Testis (tissue), 2 donors: ENCODE results near the gene SUCLG2.

Source experiments
- POLR2A ChIP-seq: fragments of 450-650 bp; IDR thresholded peaks from one replicate; pipeline ENCODE4 v1.6.1; 2017; ENCODE audit warnings: antibody characterized with exemption, mild to moderate bottlenecking, moderate library complexity
- TF ChIP-seq, protein P1 (sequence below), 3 experiments: fragments of 450-650 bp in 2 of 3; fragments of 200-600 bp in 1 of 3; sonication (generic) in 1 of 3; IDR thresholded peaks; one replicate each; pipeline ENCODE4 v1.5.1; 2016 to 2019; ENCODE audit warnings: antibody characterized with exemption in 3 of 3, mild to moderate bottlenecking in 2 of 3, moderate library complexity in 1 of 3

- TF ChIP-seq, protein P1, sequence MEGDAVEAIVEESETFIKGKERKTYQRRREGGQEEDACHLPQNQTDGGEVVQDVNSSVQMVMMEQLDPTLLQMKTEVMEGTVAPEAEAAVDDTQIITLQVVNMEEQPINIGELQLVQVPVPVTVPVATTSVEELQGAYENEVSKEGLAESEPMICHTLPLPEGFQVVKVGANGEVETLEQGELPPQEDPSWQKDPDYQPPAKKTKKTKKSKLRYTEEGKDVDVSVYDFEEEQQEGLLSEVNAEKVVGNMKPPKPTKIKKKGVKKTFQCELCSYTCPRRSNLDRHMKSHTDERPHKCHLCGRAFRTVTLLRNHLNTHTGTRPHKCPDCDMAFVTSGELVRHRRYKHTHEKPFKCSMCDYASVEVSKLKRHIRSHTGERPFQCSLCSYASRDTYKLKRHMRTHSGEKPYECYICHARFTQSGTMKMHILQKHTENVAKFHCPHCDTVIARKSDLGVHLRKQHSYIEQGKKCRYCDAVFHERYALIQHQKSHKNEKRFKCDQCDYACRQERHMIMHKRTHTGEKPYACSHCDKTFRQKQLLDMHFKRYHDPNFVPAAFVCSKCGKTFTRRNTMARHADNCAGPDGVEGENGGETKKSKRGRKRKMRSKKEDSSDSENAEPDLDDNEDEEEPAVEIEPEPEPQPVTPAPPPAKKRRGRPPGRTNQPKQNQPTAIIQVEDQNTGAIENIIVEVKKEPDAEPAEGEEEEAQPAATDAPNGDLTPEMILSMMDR (IDR thresholded peaks at IDR 0.05) = no peak
- TF ChIP-seq POLR2A = no peak
These were observed 24.3 kb upstream of the SUCLG2 start for GRCh38 chr3:67678665-67679064.
